ENCODE measurements around the gene C2orf72.

C2orf72 gene

DNA sequence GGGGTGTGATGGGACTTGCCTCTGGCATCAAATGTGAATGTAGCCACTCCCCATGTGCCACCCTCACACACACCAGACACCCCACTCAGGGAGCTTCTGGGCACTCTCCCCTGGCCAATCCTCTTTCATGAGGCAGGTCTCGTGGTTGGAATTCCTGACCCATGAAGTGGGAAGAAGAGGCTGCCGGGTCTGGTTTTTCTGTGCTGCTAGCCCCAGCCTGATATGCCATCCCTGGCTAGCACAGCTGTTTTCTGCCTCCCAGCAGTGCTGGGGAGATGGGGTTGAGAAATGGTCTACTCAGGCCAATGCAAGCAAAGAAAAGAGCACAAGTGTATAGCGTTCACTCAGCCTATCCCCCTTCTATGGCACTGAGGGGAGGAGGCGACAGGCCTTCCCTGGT lies 1.2 kb upstream of the C2orf72 start:
- Histone ChIP-seq H3K9me3 (ENCODE audit: insufficient read depth, low read depth, low read length) (no peaks in the 10 kb centered on the region), H2AFZ (ENCODE audit: low read length) (no peak overlapping the region), H3K27me3 (ENCODE audit: insufficient read depth, low read length, poor library complexity, severe bottlenecking) (no peaks in the 10 kb centered on the region), H3F3A (ENCODE audit: low read depth) (no peaks in the 10 kb centered on the region), H3K4me1 (ENCODE audit: insufficient read depth, low read length, poor library complexity, severe bottlenecking) (no peaks in the 10 kb centered on the region), H3K4me2 (ENCODE audit: low read depth, low read length, poor library complexity, severe bottlenecking) (no peak overlapping the region), H4K20me1 (ENCODE audit: insufficient read depth, low read length, poor library complexity, severe bottlenecking) (no peaks in the 10 kb centered on the region), H3K9ac (ENCODE audit: low read depth, low read length, poor library complexity, severe bottlenecking) (no peak overlapping the region), H3K36me3 (ENCODE audit: insufficient read depth, low read length) (no peaks in the 10 kb centered on the region), H3K4me3 (ENCODE audit: low read length, poor library complexity, severe bottlenecking) (no peak overlapping the region), H3K9me2 (replicated peaks; ENCODE audit: low read depth, low read length) (no peaks in the 10 kb centered on the region), H3K79me2 (ENCODE audit: insufficient read depth, low read length) (no peaks in the 10 kb centered on the region)
- TF ChIP-seq CTCF (conservative IDR thresholded peaks at IDR 0.05; ENCODE audit: low read length) (no peak), EZH2phosphoT487 (IDR thresholded peaks at IDR 0.05; ENCODE audit: borderline replicate concordance) (no peak)

- Histone ChIP-seq H4K20me1 (ENCODE audit: insufficient read depth, low read length, poor library complexity, severe bottlenecking) (no peaks in the 10 kb centered on the region), H3K4me1 (ENCODE audit: insufficient read depth, low read length, poor library complexity, severe bottlenecking) (no peaks in the 10 kb centered on the region), H3K9me3 (ENCODE audit: insufficient read depth, low read depth, low read length) (no peaks in the 10 kb centered on the region), H2AFZ (ENCODE audit: low read length) (no peak overlapping the region), H3K9ac (ENCODE audit: low read depth, low read length, poor library complexity, severe bottlenecking) (no peak overlapping the region), H3K36me3 (ENCODE audit: insufficient read depth, low read length) (no peaks in the 10 kb centered on the region), H3K4me3 (ENCODE audit: low read length, poor library complexity, severe bottlenecking) (no peak overlapping the region), H3K4me2 (ENCODE audit: low read depth, low read length, poor library complexity, severe bottlenecking) (no peak overlapping the region), H3K27me3 (ENCODE audit: insufficient read depth, low read length, poor library complexity, severe bottlenecking) (no peaks in the 10 kb centered on the region), H3K79me2 (ENCODE audit: insufficient read depth, low read length) (no peaks in the 10 kb centered on the region), H3F3A (ENCODE audit: low read depth) (no peaks in the 10 kb centered on the region), H3K9me2 (replicated peaks; ENCODE audit: low read depth, low read length) (no peaks in the 10 kb centered on the region)
- TF ChIP-seq EZH2phosphoT487 (IDR thresholded peaks at IDR 0.05; ENCODE audit: borderline replicate concordance) (no peak), CTCF (conservative IDR thresholded peaks at IDR 0.05; ENCODE audit: low read length) (no peak)
Observed at GRCh38 chr2:231036578-231037106, 681 bp upstream of the C2orf72 start.

DNA sequence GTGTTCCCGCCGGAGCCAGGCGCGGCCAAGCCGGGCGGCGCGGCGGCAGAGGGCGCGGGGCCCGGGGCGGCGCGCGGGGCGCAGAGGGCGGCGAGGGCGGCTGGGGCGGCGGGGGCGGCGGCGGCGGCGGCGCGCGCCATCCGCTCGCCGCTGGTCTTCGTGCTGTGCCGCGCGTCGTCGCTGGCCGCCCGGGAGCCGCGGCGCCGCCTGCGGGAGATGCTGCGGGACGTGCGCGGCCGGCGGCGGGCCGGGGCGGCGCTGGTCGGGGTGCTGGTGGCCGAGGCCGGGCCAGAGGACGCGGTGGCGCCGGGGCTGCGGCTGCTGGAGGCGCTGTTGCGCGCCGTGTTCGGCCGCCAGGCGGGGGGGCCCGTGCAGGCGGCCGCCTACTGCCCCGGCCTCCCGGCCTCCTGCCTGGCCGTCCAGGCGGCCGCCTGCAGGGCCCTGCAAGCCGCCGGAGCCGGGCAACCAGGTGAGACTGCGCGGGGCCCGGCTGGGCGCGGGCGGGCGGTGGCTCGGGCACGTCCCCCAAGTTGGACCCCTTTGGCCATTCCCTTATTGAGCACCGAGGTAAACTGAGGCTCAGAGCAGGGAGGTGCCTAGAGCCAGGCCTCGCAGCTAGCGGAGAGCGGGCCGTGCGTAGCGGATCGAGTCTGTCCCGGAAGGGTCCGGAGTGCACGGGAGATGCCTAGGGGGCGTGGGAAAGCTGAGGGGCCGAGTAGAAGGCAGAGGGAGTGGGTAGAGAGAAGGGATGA lies 584 bp downstream of the C2orf72 start:
- Histone ChIP-seq H3F3A (ENCODE audit: low read depth) (no peaks in the 10 kb centered on the region), H3K27me3 (ENCODE audit: insufficient read depth, low read length, poor library complexity, severe bottlenecking) (no peaks in the 10 kb centered on the region), H3K36me3 (ENCODE audit: insufficient read depth, low read length) (no peaks in the 10 kb centered on the region), H3K79me2 (ENCODE audit: insufficient read depth, low read length) (no peaks in the 10 kb centered on the region), H3K9me3 (ENCODE audit: insufficient read depth, low read depth, low read length) (no peaks in the 10 kb centered on the region), H4K20me1 (ENCODE audit: insufficient read depth, low read length, poor library complexity, severe bottlenecking) (no peaks in the 10 kb centered on the region), H3K9me2 (replicated peaks; ENCODE audit: low read depth, low read length) (no peaks in the 10 kb centered on the region), H3K4me1 (ENCODE audit: insufficient read depth, low read length, poor library complexity, severe bottlenecking) (no peaks in the 10 kb centered on the region), H3K9ac (ENCODE audit: low read depth, low read length, poor library complexity, severe bottlenecking) (no peak overlapping the region), H3K4me2 (ENCODE audit: low read depth, low read length, poor library complexity, severe bottlenecking) (no peak overlapping the region), H2AFZ (ENCODE audit: low read length) (no peak overlapping the region), H3K4me3 (ENCODE audit: low read length, poor library complexity, severe bottlenecking) (no peak overlapping the region)
- no peak for TF ChIP-seq EZH2phosphoT487 (IDR thresholded peaks at IDR 0.05; ENCODE audit: borderline replicate concordance)
- TF ChIP-seq CTCF (conservative IDR thresholded peaks at IDR 0.05; ENCODE audit: low read length): no peak
